ENCODE data around the gene RNF214. TPM values are rescaled to one million over a fixed set of nuclear protein-coding genes. Genes with fewer than 3 reads are reported as not detected.

Gene RNF214
- polyA plus RNA-seq, 1 experiment: 15.1 TPM

- no peaks in the 10 kb centered on the region for H3K27me3 ChIP-seq (ENCODE audit: control insufficient read depth, insufficient read depth, low read length)
Observed at GRCh38 chr11:117231842-117232091, 704 bp upstream of the RNF214 start, which contains the start of gene PCSK7. Gene PCSK7 (minus strand): TSS chr11:117232073. CDS start chr11:117229844, 2,229 bp downstream.

GRCh38 chr11:117232911-117233409 lies 489 bp downstream of the RNF214 start:
- TF ChIP-seq, protein P1, sequence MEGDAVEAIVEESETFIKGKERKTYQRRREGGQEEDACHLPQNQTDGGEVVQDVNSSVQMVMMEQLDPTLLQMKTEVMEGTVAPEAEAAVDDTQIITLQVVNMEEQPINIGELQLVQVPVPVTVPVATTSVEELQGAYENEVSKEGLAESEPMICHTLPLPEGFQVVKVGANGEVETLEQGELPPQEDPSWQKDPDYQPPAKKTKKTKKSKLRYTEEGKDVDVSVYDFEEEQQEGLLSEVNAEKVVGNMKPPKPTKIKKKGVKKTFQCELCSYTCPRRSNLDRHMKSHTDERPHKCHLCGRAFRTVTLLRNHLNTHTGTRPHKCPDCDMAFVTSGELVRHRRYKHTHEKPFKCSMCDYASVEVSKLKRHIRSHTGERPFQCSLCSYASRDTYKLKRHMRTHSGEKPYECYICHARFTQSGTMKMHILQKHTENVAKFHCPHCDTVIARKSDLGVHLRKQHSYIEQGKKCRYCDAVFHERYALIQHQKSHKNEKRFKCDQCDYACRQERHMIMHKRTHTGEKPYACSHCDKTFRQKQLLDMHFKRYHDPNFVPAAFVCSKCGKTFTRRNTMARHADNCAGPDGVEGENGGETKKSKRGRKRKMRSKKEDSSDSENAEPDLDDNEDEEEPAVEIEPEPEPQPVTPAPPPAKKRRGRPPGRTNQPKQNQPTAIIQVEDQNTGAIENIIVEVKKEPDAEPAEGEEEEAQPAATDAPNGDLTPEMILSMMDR (IDR thresholded peaks at IDR 0.05; ENCODE audit: low read depth, low read length): no peak
- ChIA-PET CTCF (interaction anchor here (0.6 to 0.7 kb wide), 3 partner anchors 11 to 220 kb away, joined by 3 to 5 read pairs (median 4); no protein-coding TSS in a partner anchor), POLR2A (interaction anchor here (0.7 to 1.1 kb wide), 3 partner anchors 42 to 58 kb away, joined by 3 to 4 read pairs (median 3); partner anchors contain the start of gene SIDT2)
- Histone ChIP-seq H3K4me3 (ENCODE audit: low read depth, low read length) (peak overlapping the region; percentile 77), H3K27me3 (ENCODE audit: control insufficient read depth, insufficient read depth, low read length) (no peaks in the 10 kb centered on the region), H3K9me3 (ENCODE audit: control insufficient read depth, insufficient read depth, low read length) (peaks cover 3% of the 10 kb centered on the region; the same call in 1 of the 2 replicates), H3K27ac (ENCODE audit: low read depth, low read length) (peak overlapping the region; percentile 11)
- DNase-seq (ENCODE audit: low read depth, low spot score): no peak

More at GRCh38 chr11:117231842-117232091, 704 bp upstream of the RNF214 start, which contains the start of gene PCSK7:
- TF ChIP-seq, protein P1 (IDR thresholded peaks at IDR 0.05; ENCODE audit: low read depth, low read length): no peak
- H3K4me3 ChIP-seq (ENCODE audit: low read depth, low read length): peak within 1 kb of the TSS; percentile 96
- DNase-seq (ENCODE audit: low read depth, low spot score): no peak
- POLR2A ChIA-PET: interaction anchor here (1.0 to 1.3 kb wide), 5 partner anchors 10 to 53 kb away, joined by 3 to 5 read pairs (median 3); partner anchors contain the start of gene SIDT2
- CTCF ChIA-PET: interaction anchor here (0.6 to 2.5 kb wide), 12 partner anchors 11 to 442 kb away, joined by 3 to 16 read pairs (median 4); no protein-coding TSS in a partner anchor
- H3K9me3 ChIP-seq (ENCODE audit: control insufficient read depth, insufficient read depth, low read length): peaks cover 3% of the 10 kb centered on the region; the same call in 1 of the 2 replicates
- peak within 1 kb of the TSS; percentile 86 for H3K27ac ChIP-seq (ENCODE audit: low read depth, low read length)

- no peak overlapping the region for H3K4me3 ChIP-seq (ENCODE audit: low read depth, low read length)
- TF ChIP-seq, protein P1 (IDR thresholded peaks at IDR 0.05; ENCODE audit: low read depth, low read length): no peak
- ChIA-PET POLR2A (interaction anchor here (0.7 kb wide), 1 partner anchor 359 kb away, joined by 4 read pairs; no protein-coding TSS in a partner anchor), CTCF (interaction anchor here (0.7 to 1.6 kb wide), 3 partner anchors 18 to 325 kb away, joined by 3 to 9 read pairs (median 7); no protein-coding TSS in a partner anchor)
- H3K27ac ChIP-seq (ENCODE audit: low read depth, low read length): no peak overlapping the region
- DNase-seq (ENCODE audit: low read depth, low spot score): no peak
- no peaks in the 10 kb centered on the region for H3K27me3 ChIP-seq (ENCODE audit: control insufficient read depth, insufficient read depth, low read length)
- H3K9me3 ChIP-seq (ENCODE audit: control insufficient read depth, insufficient read depth, low read length): no peaks in the 10 kb centered on the region
Observed at GRCh38 chr11:117238221-117238620, 5.8 kb downstream of the RNF214 start.

GRCh38 chr11:117239295-117239694 lies 6.8 kb downstream of the RNF214 start:
- ChIA-PET POLR2A (interaction anchor here (0.6 kb wide), 1 partner anchor 92 kb away, joined by 5 read pairs; no protein-coding TSS in a partner anchor), CTCF (interaction anchor here (0.6 to 1.7 kb wide), 10 partner anchors 15 to 187 kb away, joined by 3 to 7 read pairs (median 4); no protein-coding TSS in a partner anchor)
- H3K9me3 ChIP-seq (ENCODE audit: control insufficient read depth, insufficient read depth, low read length): no peaks in the 10 kb centered on the region
- H3K4me3 ChIP-seq (ENCODE audit: low read depth, low read length): no peak overlapping the region
- no peak overlapping the region for H3K27ac ChIP-seq (ENCODE audit: low read depth, low read length)
- peak; percentile 76 for DNase-seq (ENCODE audit: low read depth, low spot score)
- H3K27me3 ChIP-seq (ENCODE audit: control insufficient read depth, insufficient read depth, low read length): no peaks in the 10 kb centered on the region
- TF ChIP-seq, protein P1 (IDR thresholded peaks at IDR 0.05; ENCODE audit: low read depth, low read length): peak; percentile 72

GRCh38 chr11:117248341-117248740 lies 15.9 kb downstream of the RNF214 start:
- POLR2A ChIA-PET: no interaction called here
- Histone ChIP-seq H3K4me3 (ENCODE audit: low read depth, low read length) (no peak overlapping the region), H3K27me3 (ENCODE audit: control insufficient read depth, insufficient read depth, low read length) (no peaks in the 10 kb centered on the region), H3K9me3 (ENCODE audit: control insufficient read depth, insufficient read depth, low read length) (no peaks in the 10 kb centered on the region), H3K27ac (ENCODE audit: low read depth, low read length) (no peak overlapping the region)
- CTCF ChIA-PET: interaction anchor here (1.1 kb wide), 1 partner anchor 8 kb away, joined by 3 read pairs; no protein-coding TSS in a partner anchor
- no peak for DNase-seq (ENCODE audit: low read depth, low spot score)
- TF ChIP-seq, protein P1 (IDR thresholded peaks at IDR 0.05; ENCODE audit: low read depth, low read length): no peak

Measured in AG04450 (cell line).